HK-2 (cell line): ENCODE measurements around the gene HSF2BP.
"Not testable (repeated sequence)": the region's sequence is repeated elsewhere in the genome, so short reads cannot be mapped to it uniquely, and the experiment has no call there.

Experiments
- DNase-seq: peaks from one replicate; pipeline ENCODE4 v3.0.0-alpha.2; 2018; ENCODE audit not compliant: unreplicated experiment

Gene HSF2BP

GRCh38 chr21:43619344-43619743 is 39.9 kb downstream of the HSF2BP start:
- DNase-seq: no peak

- DNase-seq: no peak
Observed at GRCh38 chr21:43618940-43619339, 40.3 kb downstream of the HSF2BP start.

GRCh38 chr21:43616861-43617260 is 42.4 kb downstream of the HSF2BP start:
- DNase-seq: not testable (repeated sequence)

- DNase-seq: no peak
Observed at GRCh38 chr21:43614839-43615238, 44.4 kb downstream of the HSF2BP start.

GRCh38 chr21:43613755-43614638 is 45.3 kb downstream of the HSF2BP start:
- no peak for DNase-seq

GRCh38 chr21:43611598-43612369 is 47.5 kb downstream of the HSF2BP start:
- no peak for DNase-seq

- peak; percentile 71 for DNase-seq
Observed at GRCh38 chr21:43609501-43610340, 49.6 kb downstream of the HSF2BP start.

GRCh38 chr21:43608664-43609063 is 50.6 kb downstream of the HSF2BP start:
- DNase-seq: no peak

- DNase-seq: no peak
Observed at GRCh38 chr21:43608225-43608624, 51.1 kb downstream of the HSF2BP start.

- no peak for DNase-seq
Observed at GRCh38 chr21:43605320-43606215, 53.7 kb downstream of the HSF2BP start.

- DNase-seq: no peak
Observed at GRCh38 chr21:43604505-43605204, 54.6 kb downstream of the HSF2BP start.

GRCh38 chr21:43603641-43604504 is 55.4 kb downstream of the HSF2BP start:
- DNase-seq: no peak

GRCh38 chr21:43603233-43603626 is 56.1 kb downstream of the HSF2BP start:
- DNase-seq: no peak

GRCh38 chr21:43602266-43603232 is 56.7 kb downstream of the HSF2BP start:
- DNase-seq: no peak

GRCh38 chr21:43600642-43601402 is 58.5 kb downstream of the HSF2BP start:
- peak; percentile 33 for DNase-seq

GRCh38 chr21:43599728-43600127 is 59.6 kb downstream of the HSF2BP start:
- no peak for DNase-seq

GRCh38 chr21:43598416-43599120 is 60.7 kb downstream of the HSF2BP start:
- no peak for DNase-seq
